SK-N-MC (cell line): Measurements from ENCODE around the gene FHOD1.

Experiments
- DNase-seq: peaks from one replicate; pipeline ENCODE4 v3.0.0-alpha.2; 2011; ENCODE audit warnings: low read depth, low spot score
- H3K27ac ChIP-seq: fragments of 200-600 bp; sonication (generic); 2 replicates; pipeline ENCODE4 v1.5.1; 2016; ENCODE audit warnings: mixed run types
- H3K36me3 ChIP-seq: fragments of 200-600 bp; sonication (generic); 2 replicates; pipeline ENCODE4 v1.6.1; 2017; ENCODE audit warnings: antibody characterized with exemption, low read length, mixed read lengths; ENCODE audit not compliant: insufficient read depth
- H3K4me3 ChIP-seq: fragments of 200-600 bp; sonication (generic); 2 replicates; pipeline ENCODE4 v1.5.1; 2016
- H3K9ac ChIP-seq: fragments of 200-600 bp; sonication (generic); 2 replicates; pipeline ENCODE4 v1.8.0; 2017; ENCODE audit warnings: mixed run types, mixed read lengths; ENCODE audit not compliant: insufficient read length
- H3K9me3 ChIP-seq: fragments of 200-600 bp; sonication (generic); 2 replicates; pipeline ENCODE4 v1.6.1; 2017; ENCODE audit warnings: low read depth, mild to moderate bottlenecking, antibody characterized with exemption, low read length, moderate library complexity, mixed read lengths
- EZH2 ChIP-seq: fragments of 200-600 bp; sonication (generic); IDR thresholded peaks from one replicate; pipeline ENCODE4 v1.6.1; 2017; ENCODE audit warnings: antibody characterized with exemption
- FOXP2 ChIP-seq: optimal IDR thresholded peaks from 2 replicates; pipeline ENCODE3; 2011; ENCODE audit warnings: mild to moderate bottlenecking, moderate library complexity; ENCODE audit not compliant: insufficient read depth; ENCODE audit errors: extremely low read length, control extremely low read depth
- POLR2AphosphoS5 ChIP-seq: IDR thresholded peaks from 2 replicates; pipeline ENCODE4 v1.6.1; 2012; ENCODE audit warnings: mild to moderate bottlenecking, low read depth, low read length, borderline replicate concordance

The FHOD1 gene

DNA sequence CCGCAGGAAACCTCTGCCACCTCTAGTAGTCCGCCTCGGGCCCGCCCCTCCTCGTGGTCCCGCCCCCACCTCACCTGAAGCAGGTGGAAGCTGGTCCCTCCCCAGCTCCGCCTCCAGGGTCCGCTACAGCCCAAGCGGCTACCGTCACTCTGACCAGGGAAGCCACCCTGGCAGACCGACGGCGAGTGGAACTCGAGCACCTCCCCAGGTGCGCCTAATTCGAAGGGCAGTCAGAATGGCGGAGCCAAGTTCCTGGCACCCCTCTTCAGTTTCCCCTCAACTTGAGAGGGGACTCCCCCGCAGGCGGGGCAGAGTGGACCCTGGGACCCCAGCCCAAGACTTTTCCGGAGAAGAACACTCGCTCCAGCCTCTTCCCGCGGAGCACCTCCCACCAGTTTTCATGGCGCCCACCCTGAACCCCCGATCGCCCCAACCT lies 507 bp downstream of the FHOD1 start:
- no peak for TF ChIP-seq EZH2
- DNase-seq: no peak
- Histone ChIP-seq H3K9ac (no peak overlapping the region), H3K4me3 (peak overlapping the region; percentile 82), H3K36me3 (no peaks in the 10 kb centered on the region), H3K9me3 (no peaks in the 10 kb centered on the region), H3K27ac (no peak overlapping the region)

DNA sequence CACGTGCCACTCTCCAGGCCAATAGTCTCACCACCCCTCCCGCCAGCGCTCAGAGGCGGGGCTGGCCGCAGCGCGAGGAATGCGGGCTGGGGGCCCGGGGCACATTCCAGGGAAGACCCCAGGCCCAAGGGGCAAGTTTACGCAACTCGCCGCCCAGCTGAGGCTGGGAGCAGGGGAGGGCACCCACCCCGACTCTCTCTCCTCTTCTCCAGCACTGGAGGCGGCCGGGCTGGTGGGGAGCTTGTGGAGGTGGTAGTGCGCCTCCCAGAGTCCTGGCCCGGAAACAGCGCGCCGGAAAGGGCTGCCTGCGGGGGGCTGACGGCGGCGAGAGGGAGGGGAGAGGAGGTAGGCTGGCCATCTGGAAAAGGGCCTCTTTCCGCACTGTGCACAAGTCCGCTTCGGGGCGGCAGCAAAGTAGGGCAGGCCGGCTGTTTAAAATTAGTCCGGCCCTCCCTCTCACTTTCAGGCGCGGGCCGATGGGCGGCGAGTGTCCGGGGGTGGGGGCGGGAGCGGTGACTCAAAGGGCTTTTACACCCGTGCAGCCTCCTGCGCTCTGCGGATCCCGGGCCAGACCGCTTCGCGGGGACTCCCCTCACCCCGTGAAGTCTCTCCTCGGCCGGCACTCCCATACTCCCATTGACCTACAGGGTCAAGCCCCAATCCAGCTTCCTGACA lies 1.1 kb downstream of the FHOD1 start:
- TF ChIP-seq FOXP2 (no peak), POLR2AphosphoS5 (peak; percentile 33; the same call in 1 of the 2 replicates)
- no peak for DNase-seq
- no peak overlapping the region for H3K27ac ChIP-seq
- H3K4me3 ChIP-seq: peak overlapping the region; percentile 82
- H3K36me3 ChIP-seq: no peaks in the 10 kb centered on the region
- no peaks in the 10 kb centered on the region for H3K9me3 ChIP-seq
- H3K9ac ChIP-seq: no peak overlapping the region

DNA sequence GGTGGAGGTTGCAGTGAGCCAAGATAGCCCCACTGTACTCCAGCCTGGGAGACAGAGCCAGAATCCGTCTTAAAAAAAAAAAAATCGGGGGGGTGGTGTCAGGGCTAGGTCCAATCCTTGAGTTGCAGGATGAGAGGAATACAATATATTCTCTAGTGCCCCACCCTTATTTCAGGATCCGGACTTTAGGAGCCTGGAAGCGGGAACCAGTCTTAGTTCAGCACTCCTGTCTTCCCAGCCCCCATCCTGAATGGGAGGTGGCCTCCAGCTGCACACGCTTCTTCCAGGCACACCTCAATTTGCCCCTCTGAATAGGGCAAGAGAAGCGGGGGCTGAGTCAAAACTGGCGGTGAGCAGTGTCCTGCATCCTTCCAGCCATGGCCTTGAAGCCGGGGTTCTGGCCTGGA lies 1.6 kb downstream of the FHOD1 start:
- Histone ChIP-seq H3K9me3 (no peaks in the 10 kb centered on the region), H3K36me3 (no peaks in the 10 kb centered on the region), H3K4me3 (peak overlapping the region; percentile 82), H3K9ac (no peak overlapping the region), H3K27ac (no peak overlapping the region)
- TF ChIP-seq EZH2: no peak
- no peak for TF ChIP-seq POLR2AphosphoS5
- no peak for TF ChIP-seq FOXP2
- DNase-seq: no peak

DNA sequence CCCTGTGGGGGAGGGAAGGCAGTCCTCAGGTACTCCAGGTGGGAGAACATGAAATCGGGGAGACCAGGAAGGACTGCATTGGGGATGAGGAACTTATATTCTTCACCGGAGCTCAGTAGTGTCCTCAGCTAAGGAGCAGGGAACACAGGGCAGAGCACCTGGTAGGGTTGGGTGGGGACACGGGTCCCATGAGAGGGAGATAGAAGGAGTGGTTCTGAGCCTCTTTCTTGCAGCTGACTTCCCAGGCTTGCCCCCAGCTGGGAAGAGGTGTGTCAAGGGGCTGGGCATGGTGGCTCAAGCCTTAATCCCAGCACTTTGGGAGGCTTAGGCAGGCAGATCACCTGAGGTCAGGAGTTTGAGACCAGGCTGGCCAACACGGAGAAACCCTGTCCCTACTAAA lies 2.1 kb downstream of the FHOD1 start:
- H3K36me3 ChIP-seq: no peaks in the 10 kb centered on the region
- no peaks in the 10 kb centered on the region for H3K9me3 ChIP-seq
- H3K4me3 ChIP-seq: no peak overlapping the region; the same call in 1 of the 2 replicates
- no peak for DNase-seq
- no peak overlapping the region for H3K9ac ChIP-seq
- TF ChIP-seq FOXP2 (no peak), POLR2AphosphoS5 (no peak), EZH2 (no peak)
- no peak overlapping the region for H3K27ac ChIP-seq

DNA sequence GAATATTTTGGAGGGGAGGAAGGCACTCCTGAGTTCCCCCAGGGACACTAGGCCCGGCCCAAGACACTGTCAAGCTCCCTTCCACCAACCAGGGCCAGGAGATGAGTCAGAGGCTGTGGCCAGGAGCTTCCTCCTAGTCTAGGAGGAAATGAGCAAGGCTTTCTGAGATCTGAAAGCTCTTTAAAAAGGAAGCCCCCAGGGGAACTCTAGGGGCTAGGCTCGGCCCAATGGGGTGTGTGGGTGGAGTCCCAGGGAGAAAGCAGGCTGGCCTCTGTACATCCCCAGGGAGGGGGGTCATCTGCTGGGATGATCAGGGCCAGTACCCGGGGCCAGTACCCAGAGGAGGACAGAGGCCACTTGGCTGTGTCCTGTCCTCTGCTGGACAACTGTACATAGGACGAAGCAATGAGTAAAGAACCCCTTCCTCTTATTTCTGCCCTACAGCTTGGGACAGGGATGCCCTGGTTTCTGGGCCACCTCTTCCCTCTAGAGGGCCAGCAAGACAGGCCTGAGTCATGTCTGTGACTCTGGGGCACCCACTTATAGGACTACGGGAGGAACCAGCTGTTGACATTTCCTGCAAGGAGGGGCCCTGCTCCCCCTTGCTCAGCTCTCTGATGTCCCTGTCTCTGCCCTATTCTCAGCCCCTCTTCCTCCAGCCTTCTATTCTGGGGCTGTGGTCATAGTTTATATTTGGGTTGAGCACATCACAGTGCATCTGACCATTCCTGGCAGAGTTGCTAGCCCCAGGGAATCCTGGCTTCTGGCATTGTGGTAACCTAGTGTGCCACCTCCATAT lies 2.7 kb downstream of the FHOD1 start:
- no peak for DNase-seq
- no peaks in the 10 kb centered on the region for H3K36me3 ChIP-seq
- H3K9me3 ChIP-seq: no peaks in the 10 kb centered on the region
- TF ChIP-seq FOXP2 (no peak), POLR2AphosphoS5 (no peak), EZH2 (no peak)
- no peak overlapping the region for H3K9ac ChIP-seq
- H3K4me3 ChIP-seq: 0 out of 2 replicates have a peak overlapping the region, but pooled peaks have one; percentile 12
- H3K27ac ChIP-seq: peak overlapping the region; percentile 42; the same call in 1 of the 2 replicates

DNA sequence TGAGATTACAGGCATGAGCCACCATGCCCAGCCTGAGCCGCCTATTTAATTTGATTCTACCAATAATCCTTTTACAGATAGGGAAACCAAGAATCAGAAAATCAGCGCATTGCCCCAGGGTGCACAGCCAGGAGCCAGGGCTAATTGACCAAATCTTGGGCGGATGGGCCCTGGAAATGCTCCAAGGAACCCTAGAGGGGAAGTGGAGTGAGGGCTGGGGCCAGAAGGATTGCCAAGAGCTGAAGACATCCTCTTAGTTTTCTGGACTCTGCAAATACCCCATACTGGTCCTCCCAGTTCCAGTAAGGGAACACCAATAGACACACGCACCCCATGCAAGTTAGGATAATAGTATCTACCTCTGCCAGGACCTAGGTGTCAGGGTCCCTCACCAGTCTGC lies 3.8 kb downstream of the FHOD1 start:
- Histone ChIP-seq H3K36me3 (no peaks in the 10 kb centered on the region), H3K9ac (no peak overlapping the region), H3K9me3 (no peaks in the 10 kb centered on the region), H3K4me3 (no peak overlapping the region), H3K27ac (no peak overlapping the region)
- TF ChIP-seq FOXP2: no peak
- TF ChIP-seq EZH2: no peak
- TF ChIP-seq POLR2AphosphoS5: no peak
- DNase-seq: no peak

DNA sequence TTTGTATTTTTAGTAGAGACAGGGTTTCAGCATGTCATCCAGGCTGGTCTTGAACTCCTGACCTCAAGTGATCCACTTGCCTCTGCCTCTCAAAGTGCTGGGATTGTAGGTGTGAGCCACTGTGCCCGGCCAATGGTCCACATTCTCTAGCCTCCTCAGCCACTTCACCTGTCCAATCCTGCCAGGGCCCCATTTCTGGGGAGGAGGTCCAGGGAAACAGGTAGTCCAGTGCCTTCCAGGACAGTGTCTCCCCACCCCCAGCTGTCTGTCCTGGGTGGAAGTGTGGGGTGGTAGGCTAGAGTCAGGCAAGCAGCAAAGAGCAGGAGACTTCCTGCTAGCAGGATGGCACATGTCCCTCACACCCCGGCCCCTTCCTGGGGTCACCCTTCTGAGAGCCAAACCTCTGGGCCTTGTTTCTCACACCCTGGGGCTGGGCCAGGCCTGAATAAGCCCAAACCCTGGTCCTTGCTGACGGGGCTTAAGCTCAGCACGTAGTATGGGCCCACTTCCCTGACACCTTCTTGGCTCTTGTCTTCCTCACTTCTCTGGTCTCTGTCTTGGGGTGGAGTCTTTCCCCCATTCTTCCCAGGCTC lies 5.0 kb downstream of the FHOD1 start:
- no peak for DNase-seq
- no peak overlapping the region for H3K4me3 ChIP-seq
- H3K9me3 ChIP-seq: no peaks in the 10 kb centered on the region
- TF ChIP-seq POLR2AphosphoS5 (no peak), EZH2 (no peak), FOXP2 (no peak)
- H3K27ac ChIP-seq: no peak overlapping the region
- H3K9ac ChIP-seq: no peak overlapping the region
- no peaks in the 10 kb centered on the region for H3K36me3 ChIP-seq
